Measurements from ENCODE around the gene PDHX.

PDHX gene

GRCh38 chr11:34916015-34916842, at the start of gene PDHX, which contains the start of gene APIP:
Gene PDHX (plus strand): TSS chr11:34916618. CDS start chr11:34916656, 38 bp downstream.
Gene APIP (minus strand): TSS chr11:34916379. CDS start chr11:34916284, 95 bp downstream.
- DNase-seq (ENCODE audit: low spot score): peak; percentile 99
- TF ChIP-seq, protein P1, sequence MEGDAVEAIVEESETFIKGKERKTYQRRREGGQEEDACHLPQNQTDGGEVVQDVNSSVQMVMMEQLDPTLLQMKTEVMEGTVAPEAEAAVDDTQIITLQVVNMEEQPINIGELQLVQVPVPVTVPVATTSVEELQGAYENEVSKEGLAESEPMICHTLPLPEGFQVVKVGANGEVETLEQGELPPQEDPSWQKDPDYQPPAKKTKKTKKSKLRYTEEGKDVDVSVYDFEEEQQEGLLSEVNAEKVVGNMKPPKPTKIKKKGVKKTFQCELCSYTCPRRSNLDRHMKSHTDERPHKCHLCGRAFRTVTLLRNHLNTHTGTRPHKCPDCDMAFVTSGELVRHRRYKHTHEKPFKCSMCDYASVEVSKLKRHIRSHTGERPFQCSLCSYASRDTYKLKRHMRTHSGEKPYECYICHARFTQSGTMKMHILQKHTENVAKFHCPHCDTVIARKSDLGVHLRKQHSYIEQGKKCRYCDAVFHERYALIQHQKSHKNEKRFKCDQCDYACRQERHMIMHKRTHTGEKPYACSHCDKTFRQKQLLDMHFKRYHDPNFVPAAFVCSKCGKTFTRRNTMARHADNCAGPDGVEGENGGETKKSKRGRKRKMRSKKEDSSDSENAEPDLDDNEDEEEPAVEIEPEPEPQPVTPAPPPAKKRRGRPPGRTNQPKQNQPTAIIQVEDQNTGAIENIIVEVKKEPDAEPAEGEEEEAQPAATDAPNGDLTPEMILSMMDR (IDR thresholded peaks at IDR 0.05; ENCODE audit: extremely low read depth, missing control alignments): no peak

DNA sequence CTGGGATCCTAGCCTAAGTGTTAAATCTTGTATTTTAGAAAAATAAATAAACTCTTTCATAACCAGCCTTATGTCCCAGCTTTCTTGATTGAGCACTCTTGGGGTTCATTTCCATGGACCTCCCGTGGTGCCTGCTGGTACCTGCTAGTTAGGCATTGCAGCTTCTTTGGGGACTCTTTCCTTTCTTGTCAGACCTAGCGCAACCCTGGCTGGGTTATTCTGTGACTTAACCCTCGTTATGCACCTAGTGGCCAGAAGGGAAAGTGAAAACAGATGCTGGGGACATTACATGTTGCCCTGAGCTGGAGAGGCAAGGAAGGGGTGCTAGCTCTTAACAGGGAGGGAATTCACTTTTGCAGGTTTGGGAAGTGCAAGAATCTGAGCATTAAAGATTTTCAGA, 47.0 kb upstream of the PDHX start:
- no peak for DNase-seq (ENCODE audit: low spot score)
- TF ChIP-seq, protein P1 (IDR thresholded peaks at IDR 0.05; ENCODE audit: extremely low read depth, missing control alignments): no peak

- TF ChIP-seq, protein P1 (IDR thresholded peaks at IDR 0.05; ENCODE audit: extremely low read depth, missing control alignments): no peak
- DNase-seq (ENCODE audit: low spot score): no peak
These were observed 45.7 kb upstream of the PDHX start for GRCh38 chr11:34870548-34871196.

DNA sequence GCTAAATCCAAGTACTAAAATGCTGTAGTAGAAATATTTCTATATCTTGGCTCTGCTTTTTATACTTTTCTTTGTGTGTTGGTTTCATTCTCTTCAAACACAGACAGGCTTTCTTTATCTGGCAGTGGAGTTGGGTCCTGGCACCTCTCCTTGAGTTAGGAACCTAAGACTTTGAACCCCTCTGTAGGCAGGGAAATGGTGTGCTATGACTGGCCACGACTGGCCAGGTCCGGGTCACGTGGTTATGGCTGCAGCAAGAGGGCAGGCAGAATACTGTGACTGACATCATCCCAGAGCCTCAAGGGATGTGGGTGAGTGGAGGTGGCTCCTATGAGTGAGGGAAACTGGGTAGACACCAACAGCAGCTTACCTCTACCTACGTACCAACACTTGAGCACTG, 42.2 kb upstream of the PDHX start:
- DNase-seq (ENCODE audit: low spot score): no peak
- TF ChIP-seq, protein P1 (IDR thresholded peaks at IDR 0.05; ENCODE audit: extremely low read depth, missing control alignments): no peak

GRCh38 chr11:34877375-34877975, 38.9 kb upstream of the PDHX start:
- TF ChIP-seq, protein P1 (IDR thresholded peaks at IDR 0.05; ENCODE audit: extremely low read depth, missing control alignments): no peak
- DNase-seq (ENCODE audit: low spot score): no peak

DNA sequence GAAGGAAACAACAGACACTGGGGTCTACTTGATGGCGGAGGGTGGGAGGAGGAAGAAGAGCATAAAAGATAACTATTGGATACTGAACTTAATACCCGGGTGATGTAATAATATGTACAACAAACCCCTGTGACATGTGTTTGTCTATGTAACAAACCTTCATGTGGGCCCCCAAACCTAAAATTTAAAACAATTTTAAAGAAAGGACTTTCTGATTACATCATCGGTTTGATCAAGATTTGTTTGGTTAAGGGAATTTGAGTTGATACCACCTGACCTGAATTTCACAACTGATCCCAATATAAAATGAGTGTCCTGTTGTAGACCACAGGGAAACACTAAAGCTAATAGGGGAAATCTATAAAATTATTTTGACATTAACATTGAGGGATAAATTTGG, 34.5 kb upstream of the PDHX start:
- TF ChIP-seq, protein P1 (IDR thresholded peaks at IDR 0.05; ENCODE audit: extremely low read depth, missing control alignments): no peak
- DNase-seq (ENCODE audit: low spot score): no peak

DNA sequence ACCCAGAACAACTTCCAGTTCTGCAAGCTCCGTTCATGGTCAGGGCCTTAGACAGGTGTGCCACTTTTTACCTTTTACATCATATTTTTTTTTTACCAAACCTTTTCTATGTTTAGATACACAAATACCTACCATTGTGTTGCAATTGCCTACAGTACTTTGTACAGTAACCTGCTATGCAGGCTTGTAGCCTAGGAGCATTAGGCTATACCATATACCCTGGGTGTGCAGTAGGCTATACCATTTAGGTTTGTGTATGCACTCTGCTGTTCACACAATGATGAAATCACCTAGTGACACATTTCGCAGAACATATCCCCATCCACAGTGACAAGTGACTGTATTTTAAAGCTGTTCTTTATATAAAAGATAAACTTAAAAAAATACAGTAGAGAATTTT, 29.8 kb upstream of the PDHX start:
- no peak for DNase-seq (ENCODE audit: low spot score)
- TF ChIP-seq, protein P1 (IDR thresholded peaks at IDR 0.05; ENCODE audit: extremely low read depth, missing control alignments): no peak
